AG08396 (cell line): Measurements from ENCODE around the gene PRSS2.

ENCODE experiments used
- DNase-seq: peaks from one replicate; pipeline ENCODE4 v3.0.0; 2012; ENCODE audit warnings: low spot score, mixed read lengths

PRSS2 gene

GRCh38 chr7:142787034-142787768, 16.4 kb downstream of the PRSS2 start:
- no peak for DNase-seq

GRCh38 chr7:142787783-142788182, 17.0 kb downstream of the PRSS2 start:
- DNase-seq = no peak

GRCh38 chr7:142788303-142789289, 17.8 kb downstream of the PRSS2 start:
- no peak for DNase-seq

GRCh38 chr7:142789441-142789840, 18.7 kb downstream of the PRSS2 start:
- DNase-seq = no peak

- DNase-seq = no peak
Measured at GRCh38 chr7:142790056-142790455, 19.3 kb downstream of the PRSS2 start.

- DNase-seq = no peak
Measured at GRCh38 chr7:142790555-142790954, 19.8 kb downstream of the PRSS2 start.

- DNase-seq = no peak
Measured at GRCh38 chr7:142791502-142791901, 20.7 kb downstream of the PRSS2 start.

- DNase-seq = no peak
Measured at GRCh38 chr7:142792129-142792528, 21.4 kb downstream of the PRSS2 start.

- DNase-seq = no peak
Measured at GRCh38 chr7:142792593-142792992, 21.8 kb downstream of the PRSS2 start.

- DNase-seq = no peak
Measured at GRCh38 chr7:142793156-142793555, 22.4 kb downstream of the PRSS2 start.

- no peak for DNase-seq
Measured at GRCh38 chr7:142795339-142795863, 24.6 kb downstream of the PRSS2 start.

GRCh38 chr7:142796001-142796500, 25.3 kb downstream of the PRSS2 start:
- DNase-seq = no peak

- DNase-seq = peak; percentile 33
Measured at GRCh38 chr7:142796501-142797390, 26.0 kb downstream of the PRSS2 start.

GRCh38 chr7:142797391-142798377, 26.9 kb downstream of the PRSS2 start:
- DNase-seq = peak; percentile 16

- DNase-seq = no peak
Measured at GRCh38 chr7:142798451-142799436, 28.0 kb downstream of the PRSS2 start.

- DNase-seq = no peak
Measured at GRCh38 chr7:142799437-142799835, 28.7 kb downstream of the PRSS2 start.

GRCh38 chr7:142800088-142800487, 29.3 kb downstream of the PRSS2 start:
- DNase-seq = no peak

GRCh38 chr7:142800699-142801260, 30.0 kb downstream of the PRSS2 start:
- DNase-seq = no peak
